Choroid plexus epithelial cell (primary cell): ENCODE data around the gene CCL11.

Experiments
- DNase-seq: peaks from one replicate; pipeline ENCODE4 v3.0.0-alpha.2; 2010; ENCODE audit warnings: low read depth
- H3K4me3 ChIP-seq: 2 replicates; pipeline ENCODE4 v1.5.1; 2011; ENCODE audit warnings: low read depth, mild to moderate bottlenecking, control low read depth, low read length, moderate library complexity
- CTCF ChIP-seq: conservative IDR thresholded peaks from 2 replicates; pipeline ENCODE4 v1.5.1; 2011; ENCODE audit warnings: low read depth, mild to moderate bottlenecking, control low read depth, inconsistent platforms, low read length, moderate library complexity

CCL11 gene

DNA sequence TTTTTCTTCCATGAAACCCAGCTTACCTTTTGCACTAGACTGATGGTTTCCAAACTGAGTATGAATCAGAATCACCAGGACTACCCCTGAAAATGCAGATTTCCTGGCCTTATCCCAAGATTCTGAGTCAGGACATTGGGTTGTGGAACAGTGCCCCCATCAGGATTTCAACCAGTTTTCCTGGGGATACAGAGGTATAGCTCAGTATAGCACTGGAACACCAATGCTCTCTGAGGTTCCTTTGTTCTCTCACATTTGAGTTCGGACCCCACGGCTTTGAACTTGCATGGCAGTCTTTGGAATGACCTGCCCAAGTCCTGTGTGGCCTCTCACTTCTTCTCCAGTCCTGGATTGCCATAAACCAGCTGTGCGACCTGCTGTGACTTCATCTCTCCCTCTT is 20.9 kb downstream of the CCL11 start:
- H3K4me3 ChIP-seq, result no peak overlapping the region
- TF ChIP-seq CTCF, result peak; percentile 52
- peak; percentile 70 for DNase-seq

GRCh38 chr17:34307110-34307509 is 21.6 kb downstream of the CCL11 start:
- no peak overlapping the region for H3K4me3 ChIP-seq
- TF ChIP-seq CTCF, result no peak
- peak; percentile 79 for DNase-seq

DNA sequence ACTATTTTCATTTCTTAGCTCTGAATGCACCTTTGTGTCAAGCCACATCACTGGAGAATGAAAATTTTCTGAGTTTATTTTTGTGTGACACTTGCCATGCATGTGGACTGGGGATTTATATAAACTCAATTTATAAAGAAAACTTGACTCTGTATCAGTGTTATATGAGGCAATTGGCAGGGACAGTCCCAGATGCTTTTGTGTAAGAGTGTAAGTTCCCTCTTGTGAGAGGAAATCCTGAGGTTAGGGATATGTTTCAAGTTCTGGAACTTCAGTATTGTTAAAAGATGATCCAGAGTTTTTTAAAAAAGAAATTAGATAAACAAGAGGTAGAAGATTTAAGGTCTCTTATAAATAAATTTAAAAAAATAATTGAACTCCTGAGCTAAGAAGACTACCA is 22.8 kb downstream of the CCL11 start:
- peak; percentile 14 for DNase-seq
- H3K4me3 ChIP-seq, result no peak overlapping the region
- no peak for TF ChIP-seq CTCF

DNA sequence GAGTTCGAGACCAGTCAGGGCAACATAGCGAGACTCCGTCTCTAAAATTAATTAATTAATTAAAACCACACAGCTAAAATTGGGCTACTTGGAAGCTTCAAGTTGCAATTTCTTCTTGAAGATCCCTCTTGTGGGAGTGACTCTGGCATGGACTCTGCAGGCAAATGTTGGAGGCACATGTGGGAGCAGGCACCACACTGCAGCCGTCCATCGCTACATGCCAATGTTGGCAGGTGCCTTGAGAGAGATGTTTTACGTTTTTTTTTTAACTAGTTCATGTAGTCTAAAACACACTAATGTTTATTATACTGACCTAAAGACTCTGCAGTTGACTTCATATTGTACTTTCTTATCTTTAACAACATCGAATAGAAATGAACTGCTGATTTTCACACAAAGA is 25.7 kb downstream of the CCL11 start:
- no peak overlapping the region for H3K4me3 ChIP-seq
- DNase-seq, result no peak
- no peak for TF ChIP-seq CTCF

DNA sequence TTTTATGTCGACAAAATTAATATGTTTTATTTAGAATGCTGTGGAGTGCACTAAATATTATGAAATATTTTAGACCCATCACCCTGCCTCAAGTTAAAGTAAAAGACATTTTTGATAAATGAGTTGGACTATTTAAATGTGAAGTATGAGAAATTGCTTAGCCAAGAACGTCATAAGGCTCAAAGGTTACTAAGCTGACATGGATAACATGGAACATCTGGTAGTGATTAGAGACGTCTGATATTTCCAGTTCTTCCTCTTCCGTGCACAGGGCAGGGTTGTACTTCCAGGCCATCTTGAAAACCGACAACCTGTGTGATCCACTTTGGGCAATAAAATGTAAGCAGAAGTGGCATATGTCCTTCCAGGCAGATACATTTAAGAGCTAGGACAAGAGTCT is 26.5 kb downstream of the CCL11 start:
- peak; percentile 85 for DNase-seq
- no peak for TF ChIP-seq CTCF
- H3K4me3 ChIP-seq, result no peak overlapping the region

DNA sequence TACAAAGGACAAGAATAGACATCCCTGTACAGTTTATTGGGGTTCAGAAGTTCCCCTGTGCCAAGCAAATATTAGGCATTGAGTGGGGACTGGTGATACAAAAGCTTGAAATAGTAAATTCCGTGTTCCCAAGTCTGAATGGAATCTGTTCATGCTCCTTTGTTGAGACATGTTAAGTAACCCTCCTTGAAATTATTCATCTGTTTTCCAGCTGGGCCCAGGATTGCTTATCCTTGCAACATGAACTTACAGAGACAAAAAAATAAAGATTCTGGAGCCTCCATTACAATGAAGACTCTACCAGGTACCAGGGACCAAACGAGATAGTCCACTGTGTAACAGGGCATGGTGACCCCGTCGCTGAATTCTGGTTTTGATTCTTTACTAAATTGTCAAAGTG is 27.6 kb downstream of the CCL11 start:
- no peak for TF ChIP-seq CTCF
- no peak overlapping the region for H3K4me3 ChIP-seq
- DNase-seq, result peak; percentile 40

GRCh38 chr17:34314279-34314678 is 28.7 kb downstream of the CCL11 start:
- peak; percentile 65 for DNase-seq
- TF ChIP-seq CTCF, result no peak
- H3K4me3 ChIP-seq, result no peak overlapping the region
